CD4-positive, alpha-beta T cell (primary cell): ENCODE results near the gene TLR6. TPM values are rescaled to one million over a fixed set of nuclear protein-coding genes. Genes with fewer than 3 reads are reported as not detected.

ENCODE experiments used
- ATAC-seq: fragments of 200-7000 bp; cut with Tn5 transposase; one replicate; pipeline ENCODE4 v1.10.0; 2022; ENCODE audit warnings: mild to moderate bottlenecking; ENCODE audit not compliant: poor library complexity
- CTCF ChIA-PET: fragments of 350-600 bp; sonication (Branson Sonifier 250); formaldehyde crosslinking; loops from one replicate; lab custom pipeline; 2021; ENCODE audit warnings: antibody characterized with exemption, inconsistent platforms; lab: Charles Lee
- POLR2A ChIA-PET: fragments of 350-600 bp; sonication (Branson Sonifier 250); formaldehyde crosslinking; loops from one replicate; lab custom pipeline; 2021; ENCODE audit warnings: antibody characterized with exemption, inconsistent platforms; lab: Charles Lee
- DNase-seq, 14 experiments: peaks; one replicate each; pipeline ENCODE4 v3.0.0-alpha.2; 2013 to 2020; ENCODE audit warnings: mixed read lengths in 2 of 14
- H3K27ac ChIP-seq, 2 donors: one replicate each; pipeline versions ENCODE4 v1.5.1 to v1.7.0; 2013; ENCODE audit warnings: low read length in 2 of 2, low read depth in 1 of 2, mild to moderate bottlenecking in 1 of 2
- H3K27me3 ChIP-seq, 2 experiments: 1 replicate in 1 of 2; 2 replicates in 1 of 2; pipeline versions ENCODE4 v1.6.1 to v1.7.0; 2013; ENCODE audit warnings: low read length in 2 of 2, control low read depth in 1 of 2, mild to moderate bottlenecking in 1 of 2, moderate library complexity in 1 of 2; ENCODE audit not compliant: insufficient read depth in 2 of 2, control insufficient read depth in 1 of 2
- H3K36me3 ChIP-seq: one replicate; pipeline ENCODE4 v1.6.1; 2013; ENCODE audit warnings: low read length, control low read depth; ENCODE audit not compliant: insufficient read depth
- H3K4me1 ChIP-seq: one replicate; pipeline ENCODE4 v1.6.1; 2013; ENCODE audit warnings: low read length, control low read depth; ENCODE audit not compliant: insufficient read depth
- H3K4me3 ChIP-seq: one replicate; pipeline ENCODE4 v1.5.1; 2013; ENCODE audit warnings: mild to moderate bottlenecking, low read length, moderate library complexity
- H3K9me3 ChIP-seq, 2 experiments: 1 replicate in 1 of 2; 2 replicates in 1 of 2; pipeline versions ENCODE4 v1.6.1 to v1.7.0; 2013; ENCODE audit warnings: low read length in 2 of 2, mild to moderate bottlenecking in 2 of 2, control low read depth in 1 of 2, moderate library complexity in 1 of 2; ENCODE audit not compliant: control insufficient read depth in 1 of 2, insufficient read depth in 1 of 2
- H3K27ac Mint-ChIP-seq: one replicate; pipeline ENCODE4 v1.8.0; 2020; ENCODE audit warnings: mixed read lengths
- H3K27me3 Mint-ChIP-seq: one replicate; pipeline ENCODE4 v1.8.0; 2021; ENCODE audit warnings: mixed read lengths
- H3K36me3 Mint-ChIP-seq: one replicate; pipeline ENCODE4 v1.8.0; 2021; ENCODE audit warnings: low read depth, mixed read lengths
- H3K4me1 Mint-ChIP-seq: one replicate; pipeline ENCODE4 v1.8.0; 2021; ENCODE audit warnings: low read depth, mixed read lengths
- H3K4me3 Mint-ChIP-seq: one replicate; pipeline ENCODE4 v1.8.0; 2020; ENCODE audit warnings: mild to moderate bottlenecking, mixed read lengths
- H3K9me3 Mint-ChIP-seq: one replicate; pipeline ENCODE4 v1.8.0; 2020; ENCODE audit warnings: mixed read lengths
- intact Hi-C, 2 experiments: fragments of 100-400 bp; cut with DNase I in 1 of 2; cut with micrococcal nuclease in 1 of 2; formaldehyde crosslinking; loops; one replicate each; pipeline versions ENCODE4 v1.15.1 to v1.9.0; 2023 to 2025; cut with DNase I, micrococcal nuclease
- polyA plus RNA-seq, 2 donors: library from polyadenylated mRNA; unstranded; fragments of 120-200 nt; gene quantifications; one replicate each; pipeline ENCODE4 v1.2.1, GENCODE V29; 2013
- total RNA-seq, 174 experiments: library from RNA in 2 of 174; stranded (reverse) in 2 of 174; gene quantifications; one replicate each; pipeline ENCODE4 v1.2.3 and lab custom pipeline; 2021 to 2026
- TF ChIP-seq, protein P1 (sequence below): fragments of 200-600 bp; IDR thresholded peaks from one replicate; pipeline ENCODE4 v1.8.0; 2022; ENCODE audit warnings: antibody characterized with exemption, mild to moderate bottlenecking

The TLR6 gene, protein sequence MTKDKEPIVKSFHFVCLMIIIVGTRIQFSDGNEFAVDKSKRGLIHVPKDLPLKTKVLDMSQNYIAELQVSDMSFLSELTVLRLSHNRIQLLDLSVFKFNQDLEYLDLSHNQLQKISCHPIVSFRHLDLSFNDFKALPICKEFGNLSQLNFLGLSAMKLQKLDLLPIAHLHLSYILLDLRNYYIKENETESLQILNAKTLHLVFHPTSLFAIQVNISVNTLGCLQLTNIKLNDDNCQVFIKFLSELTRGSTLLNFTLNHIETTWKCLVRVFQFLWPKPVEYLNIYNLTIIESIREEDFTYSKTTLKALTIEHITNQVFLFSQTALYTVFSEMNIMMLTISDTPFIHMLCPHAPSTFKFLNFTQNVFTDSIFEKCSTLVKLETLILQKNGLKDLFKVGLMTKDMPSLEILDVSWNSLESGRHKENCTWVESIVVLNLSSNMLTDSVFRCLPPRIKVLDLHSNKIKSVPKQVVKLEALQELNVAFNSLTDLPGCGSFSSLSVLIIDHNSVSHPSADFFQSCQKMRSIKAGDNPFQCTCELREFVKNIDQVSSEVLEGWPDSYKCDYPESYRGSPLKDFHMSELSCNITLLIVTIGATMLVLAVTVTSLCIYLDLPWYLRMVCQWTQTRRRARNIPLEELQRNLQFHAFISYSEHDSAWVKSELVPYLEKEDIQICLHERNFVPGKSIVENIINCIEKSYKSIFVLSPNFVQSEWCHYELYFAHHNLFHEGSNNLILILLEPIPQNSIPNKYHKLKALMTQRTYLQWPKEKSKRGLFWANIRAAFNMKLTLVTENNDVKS
- total RNA-seq (1 to 10 TPM in 1 of 2 experiments, under 1 TPM in 1; 0.69 to 1.3 TPM), total RNA-seq (lab: John Stamatoyannopoulos, UW) (0.11 to 22.9 (median 4.9) reads per million in 172 experiments)
- 3.7 TPM for polyA plus RNA-seq (2013, experiment 1 of 2)
- 3.4 TPM for polyA plus RNA-seq (2013, experiment 2 of 2)

DNA sequence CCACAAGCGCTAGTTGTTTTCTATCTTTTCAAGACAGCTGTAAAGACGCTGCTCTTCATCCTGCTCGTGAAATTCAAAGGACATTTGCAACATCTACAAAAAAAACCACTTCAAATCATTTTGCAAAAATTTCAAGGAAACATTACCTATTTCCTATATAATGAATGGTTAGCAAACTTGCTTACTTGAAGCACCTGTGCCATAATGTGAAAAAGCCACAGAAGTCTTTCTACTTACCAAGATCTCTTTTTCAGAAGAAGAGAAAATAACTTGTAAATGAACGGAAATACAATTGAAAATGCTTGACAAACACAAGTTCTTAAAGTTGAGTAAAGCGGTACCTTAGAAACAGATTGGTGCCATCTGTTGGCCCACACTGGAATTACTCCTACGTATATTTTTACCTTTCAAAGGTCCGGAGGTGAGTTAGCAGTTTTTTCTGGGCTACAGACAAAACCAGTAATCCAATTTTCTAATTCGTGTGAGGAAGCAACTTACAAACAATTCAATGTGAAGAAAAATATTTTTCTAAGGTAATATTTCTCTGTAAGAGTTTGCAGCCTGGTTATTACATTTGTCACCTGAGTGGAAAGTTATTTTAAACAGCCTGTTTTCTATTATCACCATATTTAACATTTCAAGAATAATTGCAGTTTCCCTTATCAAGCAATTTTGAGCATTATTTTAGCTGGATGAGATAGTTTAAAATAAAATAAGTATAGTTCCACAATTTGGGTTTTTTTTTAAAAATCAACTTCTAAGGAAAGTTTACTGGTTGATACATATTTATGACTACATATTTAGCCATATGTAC is at the start of gene TLR6:
TLR6 (minus strand) TSS at position 294 of the 814 bp plus-strand sequence. CDS start 27,344 bp downstream, outside the sequence.
- intact Hi-C loops = loop anchor here (1.0 to 10.0 kb wide), 5 partner anchors 52 to 794 kb away; partner anchors contain the start of gene TLR1 (in 1 of the 2)
- Histone ChIP-seq H3K27me3 (no peaks in the 10 kb centered on the region), H3K36me3 (no peaks in the 10 kb centered on the region), H3K27ac (peak within 1 kb of the TSS; percentile 40 to 44), H3K4me1 (peaks cover 18% of the 10 kb centered on the region), H3K4me3 (peak within 1 kb of the TSS; percentile 50), H3K9me3 (no peaks in the 10 kb centered on the region)
- Mint-ChIP-seq H3K4me3 (peak within 1 kb of the TSS; percentile 69), H3K27me3 (no peaks in the 10 kb centered on the region), H3K36me3 (no peaks in the 10 kb centered on the region), H3K4me1 (peaks cover 38% of the 10 kb centered on the region), H3K27ac (peak within 1 kb of the TSS; percentile 78), H3K9me3 (no peaks in the 10 kb centered on the region)
- TF ChIP-seq, protein P1, sequence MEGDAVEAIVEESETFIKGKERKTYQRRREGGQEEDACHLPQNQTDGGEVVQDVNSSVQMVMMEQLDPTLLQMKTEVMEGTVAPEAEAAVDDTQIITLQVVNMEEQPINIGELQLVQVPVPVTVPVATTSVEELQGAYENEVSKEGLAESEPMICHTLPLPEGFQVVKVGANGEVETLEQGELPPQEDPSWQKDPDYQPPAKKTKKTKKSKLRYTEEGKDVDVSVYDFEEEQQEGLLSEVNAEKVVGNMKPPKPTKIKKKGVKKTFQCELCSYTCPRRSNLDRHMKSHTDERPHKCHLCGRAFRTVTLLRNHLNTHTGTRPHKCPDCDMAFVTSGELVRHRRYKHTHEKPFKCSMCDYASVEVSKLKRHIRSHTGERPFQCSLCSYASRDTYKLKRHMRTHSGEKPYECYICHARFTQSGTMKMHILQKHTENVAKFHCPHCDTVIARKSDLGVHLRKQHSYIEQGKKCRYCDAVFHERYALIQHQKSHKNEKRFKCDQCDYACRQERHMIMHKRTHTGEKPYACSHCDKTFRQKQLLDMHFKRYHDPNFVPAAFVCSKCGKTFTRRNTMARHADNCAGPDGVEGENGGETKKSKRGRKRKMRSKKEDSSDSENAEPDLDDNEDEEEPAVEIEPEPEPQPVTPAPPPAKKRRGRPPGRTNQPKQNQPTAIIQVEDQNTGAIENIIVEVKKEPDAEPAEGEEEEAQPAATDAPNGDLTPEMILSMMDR = peak; percentile 92
- CTCF ChIA-PET = interaction anchor here (0.6 to 2.3 kb wide), 7 partner anchors 10 to 326 kb away, joined by 3 to 11 read pairs (median 3); partner anchors contain the start of genes TLR10 and WDR19
- DNase-seq (peak in 13 of 14 experiments; percentile 31 to 87 (median 60)), ATAC-seq (peak; percentile 80)
- POLR2A ChIA-PET = interaction anchor here (0.9 to 3.0 kb wide), 4 partner anchors 10 to 189 kb away, joined by 3 to 19 read pairs (median 5); partner anchors contain the start of gene TLR1

DNA sequence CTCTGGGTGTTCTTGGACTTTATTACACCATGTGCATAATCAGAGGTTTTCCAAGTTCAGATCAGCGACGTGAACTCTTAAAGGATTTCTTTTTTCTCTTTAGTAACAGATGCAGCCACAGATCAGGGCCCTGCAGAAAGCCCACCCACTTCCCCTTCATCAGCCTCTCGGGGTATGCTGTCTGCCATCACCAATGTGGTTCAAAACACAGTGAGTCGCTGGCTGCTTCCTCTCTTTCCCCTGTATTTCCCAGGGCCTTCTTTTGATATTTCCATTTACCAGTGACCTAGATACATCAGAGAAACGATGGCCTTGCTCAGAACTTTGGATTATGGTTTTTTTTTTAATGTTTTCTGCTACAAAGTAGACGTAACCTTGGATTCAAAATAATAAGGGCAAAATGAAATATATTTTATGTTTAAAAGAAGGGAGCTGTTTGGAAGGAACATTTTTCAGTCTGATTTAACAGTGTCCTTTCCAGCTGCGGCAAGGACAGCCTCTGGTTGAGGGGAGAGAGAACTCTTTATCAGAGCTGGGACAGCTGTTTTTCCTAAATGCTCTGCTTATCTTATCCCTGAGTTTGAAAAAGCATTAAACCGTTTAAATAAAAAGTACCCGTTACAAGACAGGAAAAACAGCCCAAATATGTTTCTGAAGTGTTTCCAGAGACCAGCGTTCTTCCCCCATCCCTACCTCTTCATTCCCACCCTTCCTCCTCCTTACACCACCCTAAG is 49.2 kb upstream of the TLR6 start:
- no peak overlapping the region for H3K4me3 Mint-ChIP-seq
- no peak overlapping the region for H3K27ac ChIP-seq
- H3K36me3 ChIP-seq = no peaks in the 10 kb centered on the region
- no peak overlapping the region for H3K4me3 ChIP-seq
- H3K4me1 ChIP-seq = no peaks in the 10 kb centered on the region
- no peaks in the 10 kb centered on the region for H3K9me3 Mint-ChIP-seq
- no peak overlapping the region for H3K27ac Mint-ChIP-seq
- ChIA-PET POLR2A (no interaction called here), CTCF (interaction anchor here (8.1 kb wide), 1 partner anchor 229 kb away, joined by 77 read pairs; no protein-coding TSS in a partner anchor)
- DNase-seq (no peak), ATAC-seq (no peak)
- TF ChIP-seq, protein P1 = no peak
- no peaks in the 10 kb centered on the region for H3K9me3 ChIP-seq
- no peaks in the 10 kb centered on the region for H3K27me3 ChIP-seq
- no peaks in the 10 kb centered on the region for H3K36me3 Mint-ChIP-seq
- no peaks in the 10 kb centered on the region for H3K4me1 Mint-ChIP-seq
- peaks cover 4% of the 10 kb centered on the region for H3K27me3 Mint-ChIP-seq
- intact Hi-C loops = loop anchor here in 1 of 2 experiments (10.0 kb wide), 1 partner anchor 379 kb away; no protein-coding TSS in a partner anchor
